Measurements from ENCODE around the gene SYNGAP1. TPM values are rescaled to one million over a fixed set of nuclear protein-coding genes. Genes with fewer than 3 reads are reported as not detected.

Gene SYNGAP1
- total and polyA plus RNA-seq, 2 of the 4 experiments (the other 2 are of a cell fraction): 1.4 to 17.0 TPM

DNA sequence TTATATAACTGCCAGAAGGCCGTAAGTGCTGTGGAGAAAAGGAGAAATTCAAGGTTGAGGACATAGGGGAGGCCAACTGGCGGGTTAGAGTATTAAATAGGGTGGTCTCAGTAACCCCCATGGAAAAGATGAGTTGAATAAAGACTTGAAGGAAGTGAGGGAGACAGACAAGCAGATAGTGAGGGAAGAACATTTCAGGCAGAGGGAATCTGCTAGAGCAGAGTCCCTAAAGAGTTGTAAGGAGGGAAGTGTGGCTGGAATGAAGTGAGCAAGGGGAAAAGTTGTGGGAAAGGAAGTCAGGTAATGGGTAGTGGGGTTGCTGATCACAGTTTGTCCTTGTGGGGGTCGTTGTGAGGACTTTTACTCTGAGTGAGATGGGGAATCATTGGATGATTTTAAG lies 26.9 kb upstream of the SYNGAP1 start:
- POLR2A ChIA-PET (ENCODE audit: unreplicated experiment): no interaction called here
- H2AK5ac ChIP-seq (ENCODE audit: low read depth, low read length): no peak overlapping the region
- ATAC-seq (ENCODE audit: low read depth) (no peak), DNase-seq (no peak)
- H4K5ac ChIP-seq (ENCODE audit: low read depth, low read length): no peak overlapping the region
- H3K36me3 ChIP-seq (ENCODE audit: control insufficient read depth, insufficient read depth, low read length): peaks cover under 1% of the 10 kb centered on the region; the same call in 1 of the 2 replicates
- H3K4me2 ChIP-seq (ENCODE audit: low read depth, low read length): peak overlapping the region; percentile 95
- H3K14ac ChIP-seq (replicated peaks; ENCODE audit: low read depth, low read length): peak overlapping the region; percentile 75; the same call in 1 of the 2 replicates
- H4K91ac ChIP-seq (ENCODE audit: insufficient read depth, low read depth, low read length): no peak overlapping the region
- in situ Hi-C loops (cut with MboI; ENCODE audit: low sequenced_read_pairs) (no loop called here), dilution Hi-C loops (cut with HindIII; ENCODE audit: low sequenced_read_pairs, unreplicated experiment) (no loop called here), intact Hi-C loops (cut with micrococcal nuclease) (no loop called here)
- no peaks in the 10 kb centered on the region for H3K27me3 ChIP-seq (ENCODE audit: control insufficient read depth, insufficient read depth, low read length)
- H4K8ac ChIP-seq (ENCODE audit: low read depth in 2 of 2, low read length in 2 of 2): peak overlapping the region in 1 of 2 experiments; percentile 70; a peak in 2 of 4 replicates
- no peak overlapping the region for H3K18ac ChIP-seq (ENCODE audit: low read depth, low read length)
- no peaks in the 10 kb centered on the region for H3K9me3 ChIP-seq (ENCODE audit: control insufficient read depth, insufficient read depth, low read length)
- no peak overlapping the region for H2AK9ac ChIP-seq (replicated peaks; ENCODE audit: low read depth, low read length, poor library complexity)
- H3K23ac ChIP-seq (ENCODE audit: low read depth, low read length): peak overlapping the region; percentile 51
- H3K4me1 ChIP-seq (ENCODE audit: control insufficient read depth, insufficient read depth, low read length): no peaks in the 10 kb centered on the region
- 14% methylated on average over 1 of the region's 3 CpGs; no CpG with 5 or more reads in 1 of the 2 experiments for WGBS, 2 experiments (ENCODE audit: extremely low coverage in 2 of 2, insufficient read length in 1 of 2)
- H2BK120ac ChIP-seq (ENCODE audit: low read depth, low read length): no peak overlapping the region
- H3K56ac ChIP-seq (ENCODE audit: extremely low read depth, insufficient read depth, low read length): 0 out of 2 replicates have a peak overlapping the region, but pooled peaks have one; percentile 91
- CTCF ChIA-PET: no interaction called here
- no peak overlapping the region for H2BK20ac ChIP-seq (ENCODE audit: low read depth, low read length)
- H3K4me3 ChIP-seq (ENCODE audit: insufficient read depth, low read depth, low read length): peak overlapping the region; percentile 7; the same call in 1 of the 2 replicates
- peak overlapping the region; percentile 89; the same call in 1 of the 2 replicates for H3K9ac ChIP-seq (ENCODE audit: low read depth, low read length)
- peak overlapping the region; percentile 78 for H2AFZ ChIP-seq (replicated peaks; ENCODE audit: low read length, poor library complexity)
- peak overlapping the region; percentile 35 for H2BK5ac ChIP-seq (ENCODE audit: low read depth, low read length, poor library complexity, severe bottlenecking)
- H3K4ac ChIP-seq (ENCODE audit: low read depth, low read length): peak overlapping the region; percentile 3; the same call in 1 of the 2 replicates
- TF ChIP-seq, protein P1, sequence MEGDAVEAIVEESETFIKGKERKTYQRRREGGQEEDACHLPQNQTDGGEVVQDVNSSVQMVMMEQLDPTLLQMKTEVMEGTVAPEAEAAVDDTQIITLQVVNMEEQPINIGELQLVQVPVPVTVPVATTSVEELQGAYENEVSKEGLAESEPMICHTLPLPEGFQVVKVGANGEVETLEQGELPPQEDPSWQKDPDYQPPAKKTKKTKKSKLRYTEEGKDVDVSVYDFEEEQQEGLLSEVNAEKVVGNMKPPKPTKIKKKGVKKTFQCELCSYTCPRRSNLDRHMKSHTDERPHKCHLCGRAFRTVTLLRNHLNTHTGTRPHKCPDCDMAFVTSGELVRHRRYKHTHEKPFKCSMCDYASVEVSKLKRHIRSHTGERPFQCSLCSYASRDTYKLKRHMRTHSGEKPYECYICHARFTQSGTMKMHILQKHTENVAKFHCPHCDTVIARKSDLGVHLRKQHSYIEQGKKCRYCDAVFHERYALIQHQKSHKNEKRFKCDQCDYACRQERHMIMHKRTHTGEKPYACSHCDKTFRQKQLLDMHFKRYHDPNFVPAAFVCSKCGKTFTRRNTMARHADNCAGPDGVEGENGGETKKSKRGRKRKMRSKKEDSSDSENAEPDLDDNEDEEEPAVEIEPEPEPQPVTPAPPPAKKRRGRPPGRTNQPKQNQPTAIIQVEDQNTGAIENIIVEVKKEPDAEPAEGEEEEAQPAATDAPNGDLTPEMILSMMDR (conservative IDR thresholded peaks at IDR 0.05; ENCODE audit: low read depth, low read length): no peak
- TF ChIP-seq CHD1 (IDR thresholded peaks at IDR 0.05; ENCODE audit: low read depth, low read length): no peak
- TF ChIP-seq, protein P2, sequence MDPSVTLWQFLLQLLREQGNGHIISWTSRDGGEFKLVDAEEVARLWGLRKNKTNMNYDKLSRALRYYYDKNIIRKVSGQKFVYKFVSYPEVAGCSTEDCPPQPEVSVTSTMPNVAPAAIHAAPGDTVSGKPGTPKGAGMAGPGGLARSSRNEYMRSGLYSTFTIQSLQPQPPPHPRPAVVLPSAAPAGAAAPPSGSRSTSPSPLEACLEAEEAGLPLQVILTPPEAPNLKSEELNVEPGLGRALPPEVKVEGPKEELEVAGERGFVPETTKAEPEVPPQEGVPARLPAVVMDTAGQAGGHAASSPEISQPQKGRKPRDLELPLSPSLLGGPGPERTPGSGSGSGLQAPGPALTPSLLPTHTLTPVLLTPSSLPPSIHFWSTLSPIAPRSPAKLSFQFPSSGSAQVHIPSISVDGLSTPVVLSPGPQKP (IDR thresholded peaks at IDR 0.05; ENCODE audit: borderline replicate concordance, low read depth, low read length): no peak
- TF ChIP-seq FOS (IDR thresholded peaks at IDR 0.05; ENCODE audit: low read depth, low read length): no peak
- TF ChIP-seq SMC3 (IDR thresholded peaks at IDR 0.05; ENCODE audit: low read depth, low read length): no peak
- TF ChIP-seq RFX5 (IDR thresholded peaks at IDR 0.05; ENCODE audit: low read depth, low read length): no peak
- no peak for TF ChIP-seq POLR2A (IDR thresholded peaks at IDR 0.05; ENCODE audit: low read depth, low read length)
- TF ChIP-seq BHLHE40 (IDR thresholded peaks at IDR 0.05; ENCODE audit: low read depth, low read length): no peak
- TF ChIP-seq MAZ (IDR thresholded peaks at IDR 0.05; ENCODE audit: borderline replicate concordance, low read depth, low read length): no peak
- no peak for TF ChIP-seq RAD21 (IDR thresholded peaks at IDR 0.05; ENCODE audit: low read length)
- TF ChIP-seq RCOR1 (IDR thresholded peaks at IDR 0.05; ENCODE audit: insufficient replicate concordance, low read length): no peak
- no peak for TF ChIP-seq MXI1 (IDR thresholded peaks at IDR 0.05; ENCODE audit: borderline replicate concordance, low read depth, low read length)
- TF ChIP-seq NFE2L2 (IDR thresholded peaks at IDR 0.05; ENCODE audit: low read depth, low read length): no peak
- TF ChIP-seq, protein P3, sequence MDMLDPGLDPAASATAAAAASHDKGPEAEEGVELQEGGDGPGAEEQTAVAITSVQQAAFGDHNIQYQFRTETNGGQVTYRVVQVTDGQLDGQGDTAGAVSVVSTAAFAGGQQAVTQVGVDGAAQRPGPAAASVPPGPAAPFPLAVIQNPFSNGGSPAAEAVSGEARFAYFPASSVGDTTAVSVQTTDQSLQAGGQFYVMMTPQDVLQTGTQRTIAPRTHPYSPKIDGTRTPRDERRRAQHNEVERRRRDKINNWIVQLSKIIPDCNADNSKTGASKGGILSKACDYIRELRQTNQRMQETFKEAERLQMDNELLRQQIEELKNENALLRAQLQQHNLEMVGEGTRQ (IDR thresholded peaks at IDR 0.05; ENCODE audit: low read depth, low read length): no peak
- TF ChIP-seq MAFK (IDR thresholded peaks at IDR 0.05; ENCODE audit: low read depth, low read length): no peak
- TF ChIP-seq CEBPB (IDR thresholded peaks at IDR 0.05; ENCODE audit: low read depth, low read length): no peak
- peaks cover 7% of the 10 kb centered on the region; the same call in 1 of the 2 replicates for H3K9me1 ChIP-seq (ENCODE audit: insufficient read depth, low read length)
- H2BK15ac ChIP-seq (ENCODE audit: low read depth, low read length): no peak overlapping the region
- no peak overlapping the region for H3K27ac ChIP-seq (ENCODE audit: insufficient read depth, low read length)
- no peaks in the 10 kb centered on the region; the same call in 1 of the 2 replicates for H4K20me1 ChIP-seq (ENCODE audit: insufficient read depth, low read length)
- peaks cover 7 to 12% of the 10 kb centered on the region in 2 experiments; a peak in 3 of 4 replicates for H3K79me1 ChIP-seq (ENCODE audit: low read depth in 1 of 2, low read length in 2 of 2)
- BruUV-seq (replicated peaks): no TSS peak
